CD4-positive, alpha-beta T cell treated with Interleukin-17A for 4 hours (primary cell): Measurements from ENCODE around the gene MTLN.
"Not testable (repeated sequence)": the region's sequence is repeated elsewhere in the genome, so short reads cannot be mapped to it uniquely, and the experiment has no call there.

Source experiments
- DNase-seq: peaks from one replicate; pipeline ENCODE4 v3.0.0-alpha.2; 2020; ENCODE audit warnings: mixed read lengths

MTLN gene

GRCh38 chr2:110198016-110198415 lies 14.3 kb downstream of the MTLN start:
- DNase-seq, result no peak

- DNase-seq, result no peak
Measured at GRCh38 chr2:110197452-110197851, 14.9 kb downstream of the MTLN start.

GRCh38 chr2:110190169-110190568 lies 22.2 kb downstream of the MTLN start:
- not testable (repeated sequence) for DNase-seq

DNA sequence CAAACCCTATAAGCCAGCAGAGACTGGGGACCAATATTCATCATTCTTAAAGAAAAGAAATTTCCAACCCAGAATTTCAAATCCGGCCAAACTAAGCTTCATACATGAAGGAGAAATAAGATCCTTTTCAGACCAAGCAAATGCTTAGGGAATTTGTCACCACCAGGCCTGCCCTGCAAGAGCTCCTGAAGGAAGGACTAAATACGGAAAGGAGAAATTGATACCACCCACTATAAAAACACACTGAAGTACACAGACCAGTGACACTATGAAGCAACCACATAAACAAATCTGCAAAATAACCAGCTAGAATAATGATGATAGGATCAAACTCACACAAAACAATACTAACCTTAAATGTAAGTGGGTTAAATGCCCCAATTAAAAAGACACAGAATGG lies 29.9 kb downstream of the MTLN start:
- no peak for DNase-seq

DNA sequence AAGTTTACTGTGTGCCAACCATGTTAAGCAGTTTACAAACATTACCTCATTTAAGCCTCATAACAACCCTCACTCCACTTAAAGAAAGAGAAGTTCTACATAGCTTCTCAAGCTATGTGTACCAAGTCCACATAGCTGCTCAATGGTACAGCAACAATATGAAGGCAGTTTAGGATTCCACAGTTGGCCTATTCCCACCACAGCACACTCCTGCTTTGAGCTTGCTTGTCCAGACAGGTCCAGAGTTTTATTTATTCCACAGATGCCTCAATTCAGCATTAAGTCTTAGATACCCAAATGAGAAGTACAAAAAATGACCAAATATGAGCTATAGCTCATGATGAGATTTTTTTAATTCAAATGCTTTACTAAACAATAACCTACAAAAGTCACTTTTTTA lies 32.3 kb downstream of the MTLN start:
- DNase-seq, result no peak

DNA sequence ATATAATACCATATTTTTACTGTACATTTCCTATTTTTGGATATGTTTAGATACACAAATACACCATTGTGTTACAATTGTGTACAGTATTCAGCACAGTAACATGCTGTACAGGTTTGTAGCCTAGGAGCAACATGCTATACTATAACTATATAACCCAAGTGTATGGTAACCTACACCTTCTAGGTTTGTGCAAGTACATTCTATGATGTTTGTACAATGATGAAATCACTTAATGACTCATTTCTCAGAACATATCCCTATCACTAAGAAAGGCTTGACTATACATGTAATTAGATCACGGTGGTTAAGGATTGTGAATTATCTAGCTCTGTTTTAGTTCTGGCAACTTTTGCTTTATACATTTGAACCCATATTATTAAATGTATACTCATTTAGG lies 38.8 kb downstream of the MTLN start:
- DNase-seq, result no peak

DNA sequence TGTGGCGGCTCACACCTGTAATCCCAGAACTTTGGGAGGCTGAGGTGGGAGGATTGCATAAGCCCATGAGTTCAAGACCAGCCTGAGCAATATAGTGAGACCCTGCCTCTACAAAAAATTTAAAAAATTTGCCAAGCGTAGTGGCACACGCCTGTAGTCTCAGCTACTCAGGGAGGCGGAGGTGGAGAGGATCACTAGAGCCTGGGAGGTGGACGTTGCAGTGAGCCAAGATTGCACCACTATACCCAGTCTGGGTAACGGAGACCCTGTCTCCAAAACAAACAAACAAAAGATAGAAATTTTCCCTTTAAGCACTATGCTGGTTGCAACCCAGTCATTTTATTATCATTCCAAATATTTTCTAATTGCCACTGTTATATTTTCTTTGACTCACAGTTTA lies 39.8 kb downstream of the MTLN start:
- DNase-seq, result no peak

- no peak for DNase-seq
Measured at GRCh38 chr2:110170102-110170501, 42.2 kb downstream of the MTLN start.

DNA sequence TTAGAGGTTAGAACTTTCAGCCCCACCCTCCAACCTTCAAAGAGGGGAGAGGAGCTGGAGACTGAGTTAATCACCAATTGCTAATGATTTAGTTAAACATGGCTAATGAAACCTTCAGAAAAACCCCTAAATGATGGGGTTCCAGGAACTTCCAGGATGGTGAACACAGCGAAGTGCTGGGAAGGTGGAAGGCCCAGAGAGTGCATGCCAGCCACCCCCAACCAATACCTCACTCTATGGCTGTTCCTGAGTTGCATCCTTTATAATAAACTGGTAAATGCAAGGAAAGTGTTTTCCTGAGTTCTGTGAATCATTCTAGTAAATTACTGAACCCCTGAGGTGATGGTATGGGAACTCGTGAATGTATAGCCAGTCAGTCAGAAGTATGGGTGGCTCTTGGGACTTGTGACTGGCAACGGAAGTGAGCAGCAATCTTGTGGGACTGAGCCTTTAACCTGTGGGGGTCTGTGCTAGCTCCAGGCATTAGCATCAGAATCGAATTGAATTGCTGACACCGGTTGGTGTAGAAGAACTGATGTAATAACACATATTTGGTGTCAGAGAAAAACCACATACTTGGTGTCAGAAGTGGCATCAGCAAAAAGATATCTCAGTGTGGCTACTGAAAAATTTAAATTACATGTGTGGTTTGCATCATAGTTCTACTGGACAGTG lies 44.9 kb downstream of the MTLN start:
- no peak for DNase-seq

DNA sequence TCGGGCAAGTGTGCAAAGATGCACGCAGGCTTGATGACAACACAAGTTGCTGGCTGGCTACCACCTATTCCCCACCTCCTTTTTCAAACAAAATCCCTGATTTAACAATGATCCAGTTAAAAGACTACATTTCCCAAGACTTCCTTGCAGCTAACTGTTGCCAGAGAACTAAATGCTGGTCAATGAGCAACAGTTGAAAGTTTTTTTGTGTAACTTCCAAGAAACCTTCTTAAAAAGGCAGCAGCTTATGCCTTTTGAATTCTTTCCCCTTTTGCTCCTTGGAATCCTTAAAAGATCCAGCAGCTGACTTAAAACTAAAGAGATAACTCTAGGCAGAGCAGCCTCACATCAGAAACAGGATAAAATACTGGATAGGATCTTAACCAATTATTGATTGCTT lies 46.1 kb downstream of the MTLN start:
- no peak for DNase-seq
